OCI-LY3 (cell line): ENCODE measurements around the gene ADAT2.
"Not testable (repeated sequence)": the region's sequence is repeated elsewhere in the genome, so short reads cannot be mapped to it uniquely, and the experiment has no call there.

ENCODE experiments used
- H2AFZ ChIP-seq: fragments of 200-600, 300-600 bp; shearing (Covaris generic); 2 replicates; pipeline ENCODE4 v1.6.0; 2014; ENCODE audit warnings: antibody characterized with exemption, low read depth, low read length
- H3K27ac ChIP-seq: fragments of 200-600, 300-600 bp; sonication (generic); 2 replicates; pipeline ENCODE4 v1.5.1; 2014; ENCODE audit warnings: mild to moderate bottlenecking, low read length, moderate library complexity, mixed read lengths
- H3K27me3 ChIP-seq: fragments of 200-600, 300-600 bp; sonication (generic); 2 replicates; pipeline ENCODE4 v1.6.1; 2014; ENCODE audit warnings: low read depth, low read length, mixed read lengths
- H3K36me3 ChIP-seq: fragments of 200-600, 300-600 bp; sonication (generic); replicated peaks from 2 replicates; pipeline ENCODE3; 2014; ENCODE audit warnings: low read depth, low read length, mixed read lengths
- H3K4me1 ChIP-seq: fragments of 300-600, 200-600 bp; sonication (generic); 2 replicates; pipeline ENCODE4 v1.6.1; 2014; ENCODE audit warnings: low read length, mixed read lengths
- H3K4me2 ChIP-seq: fragments of 200-600, 300-600 bp; sonication (generic); 2 replicates; pipeline ENCODE4 v1.6.1; 2014; ENCODE audit warnings: low read length, mixed read lengths
- H3K4me3 ChIP-seq: fragments of 300-600, 200-600 bp; sonication (generic); 2 replicates; pipeline ENCODE4 v1.5.1; 2014; ENCODE audit warnings: antibody characterized with exemption, mild to moderate bottlenecking, low read length, moderate library complexity
- H3K79me2 ChIP-seq: fragments of 300-600, 200-600 bp; shearing (Covaris generic); 2 replicates; pipeline ENCODE4 v1.6.1; 2014; ENCODE audit warnings: mild to moderate bottlenecking, low read length, mixed read lengths
- H3K9ac ChIP-seq: fragments of 300-600, 200-600 bp; shearing (Covaris generic); 2 replicates; pipeline ENCODE4 v1.6.0; 2014; ENCODE audit warnings: mild to moderate bottlenecking, low read length, moderate library complexity
- H3K9me3 ChIP-seq: fragments of 200-600, 300-600 bp; shearing (Covaris generic); 2 replicates; pipeline ENCODE4 v1.6.1; 2014; ENCODE audit warnings: low read length, mixed read lengths; ENCODE audit not compliant: insufficient read depth
- H4K20me1 ChIP-seq: fragments of 200-600, 300-600 bp; sonication (generic); 2 replicates; pipeline ENCODE4 v1.6.1; 2016; ENCODE audit warnings: low read length, mixed read lengths; ENCODE audit not compliant: insufficient read depth
- EZH2phosphoT487 ChIP-seq: fragments of 200-600 bp; shearing (Covaris generic); IDR thresholded peaks from 2 replicates; pipeline ENCODE4 v1.6.1; 2018; ENCODE audit warnings: antibody characterized with exemption, mixed run types, low read depth
- TF ChIP-seq, protein P1 (sequence below): fragments of 200-600, 300-600 bp; sonication (generic); IDR thresholded peaks from 2 replicates; pipeline ENCODE4 v1.5.1; 2014; ENCODE audit warnings: antibody characterized with exemption, low read length, low read depth

ADAT2 gene

GRCh38 chr6:143478479-143479062, 28.1 kb upstream of the ADAT2 start:
- H3K4me2 ChIP-seq: peak overlapping the region; percentile 81
- H3K9me3 ChIP-seq: no peaks in the 10 kb centered on the region
- no peak overlapping the region for H2AFZ ChIP-seq
- H3K27ac ChIP-seq: peak overlapping the region; percentile 99
- peaks cover 38% of the 10 kb centered on the region for H3K4me1 ChIP-seq
- no peaks in the 10 kb centered on the region for H3K27me3 ChIP-seq
- H3K4me3 ChIP-seq: peak overlapping the region; percentile 39
- peak overlapping the region; percentile 72; the same call in 1 of the 2 replicates for H3K9ac ChIP-seq
- H4K20me1 ChIP-seq: no peaks in the 10 kb centered on the region
- TF ChIP-seq EZH2phosphoT487: no peak
- TF ChIP-seq, protein P1, sequence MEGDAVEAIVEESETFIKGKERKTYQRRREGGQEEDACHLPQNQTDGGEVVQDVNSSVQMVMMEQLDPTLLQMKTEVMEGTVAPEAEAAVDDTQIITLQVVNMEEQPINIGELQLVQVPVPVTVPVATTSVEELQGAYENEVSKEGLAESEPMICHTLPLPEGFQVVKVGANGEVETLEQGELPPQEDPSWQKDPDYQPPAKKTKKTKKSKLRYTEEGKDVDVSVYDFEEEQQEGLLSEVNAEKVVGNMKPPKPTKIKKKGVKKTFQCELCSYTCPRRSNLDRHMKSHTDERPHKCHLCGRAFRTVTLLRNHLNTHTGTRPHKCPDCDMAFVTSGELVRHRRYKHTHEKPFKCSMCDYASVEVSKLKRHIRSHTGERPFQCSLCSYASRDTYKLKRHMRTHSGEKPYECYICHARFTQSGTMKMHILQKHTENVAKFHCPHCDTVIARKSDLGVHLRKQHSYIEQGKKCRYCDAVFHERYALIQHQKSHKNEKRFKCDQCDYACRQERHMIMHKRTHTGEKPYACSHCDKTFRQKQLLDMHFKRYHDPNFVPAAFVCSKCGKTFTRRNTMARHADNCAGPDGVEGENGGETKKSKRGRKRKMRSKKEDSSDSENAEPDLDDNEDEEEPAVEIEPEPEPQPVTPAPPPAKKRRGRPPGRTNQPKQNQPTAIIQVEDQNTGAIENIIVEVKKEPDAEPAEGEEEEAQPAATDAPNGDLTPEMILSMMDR: no peak
- H3K79me2 ChIP-seq: no peaks in the 10 kb centered on the region
- peaks cover 31% of the 10 kb centered on the region for H3K36me3 ChIP-seq

DNA sequence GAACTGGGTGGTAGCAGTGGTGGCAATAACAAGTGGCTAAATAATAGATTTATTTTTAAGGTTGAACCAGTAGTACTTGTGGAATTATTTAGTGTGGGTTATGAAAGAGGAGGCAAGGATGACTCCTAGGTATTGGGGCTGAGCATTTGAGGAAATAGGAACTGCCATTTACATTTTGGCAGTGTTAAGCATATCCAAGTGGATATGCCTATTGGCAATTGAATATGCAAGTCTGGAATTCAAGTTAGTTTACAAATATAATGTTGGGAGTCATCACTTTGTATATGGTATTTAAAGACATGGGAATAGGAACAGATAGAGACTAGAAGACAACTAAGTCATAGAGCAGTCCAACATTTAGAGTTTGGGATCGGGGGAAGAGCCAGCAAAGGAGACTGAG, 26.1 kb upstream of the ADAT2 start:
- Histone ChIP-seq H4K20me1 (no peaks in the 10 kb centered on the region), H3K36me3 (peaks cover 35% of the 10 kb centered on the region), H3K9me3 (no peaks in the 10 kb centered on the region), H3K4me1 (peaks cover 38% of the 10 kb centered on the region), H3K27me3 (no peaks in the 10 kb centered on the region), H2AFZ (no peak overlapping the region), H3K4me2 (no peak overlapping the region), H3K79me2 (no peaks in the 10 kb centered on the region), H3K4me3 (no peak overlapping the region), H3K9ac (no peak overlapping the region), H3K27ac (peak overlapping the region; percentile 99)
- no peak for TF ChIP-seq EZH2phosphoT487
- TF ChIP-seq, protein P1: no peak

DNA sequence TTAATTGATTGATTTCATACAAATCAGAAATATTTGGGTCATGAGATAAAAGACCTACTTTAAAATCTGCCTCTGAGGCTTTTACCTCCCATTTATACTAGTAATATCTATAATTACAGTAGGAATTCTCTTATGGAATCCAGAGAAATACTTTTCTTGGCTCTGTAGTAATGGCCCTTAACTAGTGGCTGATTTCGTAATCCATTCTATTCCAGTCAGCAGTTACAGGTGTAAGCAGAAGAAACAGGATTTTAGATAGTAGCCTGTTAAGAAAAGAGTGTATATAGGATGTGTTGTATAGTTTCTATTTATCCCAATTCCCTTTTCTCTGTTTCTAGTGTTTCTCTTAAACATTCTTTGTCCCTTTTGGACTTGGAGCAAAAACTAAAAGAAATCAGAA, 21.3 kb upstream of the ADAT2 start:
- Histone ChIP-seq H3K27me3 (no peaks in the 10 kb centered on the region), H2AFZ (no peak overlapping the region), H3K27ac (no peak overlapping the region), H3K9ac (no peak overlapping the region), H3K79me2 (no peaks in the 10 kb centered on the region), H3K36me3 (peaks cover 22% of the 10 kb centered on the region), H4K20me1 (no peaks in the 10 kb centered on the region), H3K4me2 (no peak overlapping the region), H3K4me3 (no peak overlapping the region), H3K9me3 (no peaks in the 10 kb centered on the region), H3K4me1 (peaks cover 10% of the 10 kb centered on the region)
- TF ChIP-seq, protein P1: no peak
- TF ChIP-seq EZH2phosphoT487: no peak

DNA sequence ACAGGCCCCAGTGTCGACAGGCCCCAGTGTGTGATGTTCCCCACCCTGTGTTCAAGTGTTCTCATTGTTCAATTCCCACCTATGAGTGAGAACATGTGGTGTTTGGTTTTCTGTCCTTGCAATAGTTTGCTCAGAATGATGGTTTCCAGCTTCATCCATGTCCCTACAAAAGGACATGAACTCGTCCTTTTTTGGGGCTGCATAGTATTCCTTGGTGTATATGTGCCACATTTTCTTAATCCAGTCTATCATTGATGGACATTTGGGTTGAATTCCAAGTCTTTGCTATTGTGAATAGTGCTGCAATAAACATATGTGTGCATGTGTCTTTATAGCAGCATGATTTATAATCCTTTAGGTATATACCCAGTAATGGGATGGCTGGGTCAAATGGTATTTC, 18.3 kb upstream of the ADAT2 start:
- H3K9me3 ChIP-seq, H4K20me1 ChIP-seq, H3K79me2 ChIP-seq, H3K4me3 ChIP-seq, H2AFZ ChIP-seq, H3K36me3 ChIP-seq, H3K27ac ChIP-seq, H3K9ac ChIP-seq, H3K27me3 ChIP-seq, H3K4me2 ChIP-seq, H3K4me1 ChIP-seq: not testable (repeated sequence)

GRCh38 chr6:143468026-143468425, 17.5 kb upstream of the ADAT2 start:
- Histone ChIP-seq H3K36me3 (peaks cover 4% of the 10 kb centered on the region), H3K9me3 (no peaks in the 10 kb centered on the region), H3K27me3 (no peaks in the 10 kb centered on the region), H3K9ac (no peak overlapping the region), H4K20me1 (no peaks in the 10 kb centered on the region), H3K27ac (no peak overlapping the region), H3K4me3 (no peak overlapping the region), H3K4me1 (no peaks in the 10 kb centered on the region), H2AFZ (no peak overlapping the region), H3K4me2 (no peak overlapping the region), H3K79me2 (no peaks in the 10 kb centered on the region)
- TF ChIP-seq, protein P1: no peak
- no peak for TF ChIP-seq EZH2phosphoT487
